Panc1 (cell line): ENCODE data around the gene IL36RN. TPM values are rescaled to one million over a fixed set of nuclear protein-coding genes. Genes with fewer than 3 reads are reported as not detected.

Experiments
- ATAC-seq: fragments of 200-7000 bp; cut with Tn5 transposase; 2 replicates; pipeline ENCODE4 v1.9.1; 2020; ENCODE audit warnings: mild to moderate bottlenecking, moderate library complexity
- BruUV-seq: library from RNA; stranded (reverse); fragments of 400-500 nt; replicated peaks from 2 replicates; lab custom pipeline; 2021; lab: Mats Ljungman, UMichigan
- CTCF ChIA-PET: fragments of 300-600 bp; sonication (Branson Sonifier 250); formaldehyde crosslinking; loops from one replicate; lab custom pipeline; 2022; ENCODE audit warnings: antibody characterized with exemption; lab: Charles Lee
- POLR2A ChIA-PET: fragments of 300-600 bp; sonication (Branson Sonifier 250); formaldehyde crosslinking; loops from one replicate; lab custom pipeline; 2022; ENCODE audit warnings: antibody characterized with exemption; lab: Charles Lee
- DNase-seq: peaks from one replicate; pipeline ENCODE4 v3.0.0-alpha.2; 2010; ENCODE audit warnings: low read depth, low spot score
- H3K27ac ChIP-seq: 2 replicates; pipeline ENCODE4 v1.5.1; 2011; ENCODE audit warnings: mild to moderate bottlenecking, low read length, inconsistent platforms
- H3K27me3 ChIP-seq: fragments of 200-500 bp; sonication (Bioruptor generic); 2 replicates; pipeline ENCODE4 v1.6.0; 2014; ENCODE audit warnings: low read length, inconsistent platforms; ENCODE audit not compliant: control insufficient read depth, insufficient read depth
- H3K36me3 ChIP-seq: fragments of 200-500 bp; sonication (Bioruptor generic); 2 replicates; pipeline ENCODE4 v1.5.1; 2014; ENCODE audit warnings: inconsistent platforms, mild to moderate bottlenecking, low read length, moderate library complexity; ENCODE audit not compliant: control insufficient read depth, insufficient read depth
- H3K4me1 ChIP-seq: 2 replicates; pipeline ENCODE4 v1.5.1; 2011; ENCODE audit warnings: inconsistent platforms, mild to moderate bottlenecking, low read length, moderate library complexity; ENCODE audit not compliant: control insufficient read depth, insufficient read depth
- H3K4me3 ChIP-seq, 2 experiments: 2 replicates each; pipeline ENCODE4 v1.5.1; 2011 to 2012; ENCODE audit warnings: low read depth in 2 of 2, low read length in 2 of 2, mild to moderate bottlenecking in 2 of 2, inconsistent platforms in 1 of 2, moderate library complexity in 1 of 2
- H3K9me3 ChIP-seq: fragments of 200-500 bp; sonication (Bioruptor generic); 2 replicates; pipeline ENCODE4 v1.5.1; 2014; ENCODE audit warnings: low read depth, mild to moderate bottlenecking, inconsistent platforms, low read length, moderate library complexity; ENCODE audit not compliant: control insufficient read depth, insufficient read depth
- CTCF ChIP-seq: fragments of 450-650 bp; IDR thresholded peaks from 2 replicates; pipeline ENCODE4 v1.5.1; 2017; ENCODE audit warnings: mild to moderate bottlenecking
- POLR2AphosphoS5 ChIP-seq: IDR thresholded peaks from 2 replicates; pipeline ENCODE4 v1.6.1; 2012; ENCODE audit warnings: mild to moderate bottlenecking, low read depth, low read length, moderate library complexity
- REST ChIP-seq, 2 experiments: IDR thresholded peaks; 2 replicates each; pipeline ENCODE4 v1.6.1; 2011 to 2012; ENCODE audit warnings: low read depth in 2 of 2, control low read depth in 1 of 2, low read length in 1 of 2, mild to moderate bottlenecking in 1 of 2, moderate library complexity in 1 of 2; ENCODE audit not compliant: insufficient read depth in 1 of 2
- SIN3A ChIP-seq: IDR thresholded peaks from 2 replicates; pipeline ENCODE4 v1.6.1; 2012; ENCODE audit warnings: low read depth, mild to moderate bottlenecking, low read length, moderate library complexity, borderline replicate concordance; ENCODE audit not compliant: insufficient read depth
- TCF7L2 ChIP-seq: IDR thresholded peaks from 2 replicates; pipeline ENCODE4 v1.6.1; 2011; ENCODE audit warnings: mild to moderate bottlenecking, low read depth, low read length, inconsistent platforms
- in situ Hi-C: cut with HindIII; loops from 2 replicates; pipeline ENCODE4 v1.10.0; 2016; ENCODE audit warnings: low sequenced_read_pairs, low pct_unique_long_range_greater_than_20kb
- intact Hi-C: fragments of 100-400 bp; cut with micrococcal nuclease; formaldehyde crosslinking; loops from one replicate; pipeline ENCODE4 v1.10.0; 2022; ENCODE audit not compliant: unreplicated experiment
- total RNA-seq: library from RNA; stranded (reverse); gene quantifications from one replicate; pipeline ENCODE4 v1.2.1, GENCODE V29; 2021; ENCODE audit not compliant: unreplicated experiment

IL36RN gene
- total RNA-seq, 1 experiment from 2014 or later: not detected

- H3K27ac ChIP-seq: no peak overlapping the region
- ATAC-seq: no peak
- H3K9me3 ChIP-seq: no peaks in the 10 kb centered on the region
- POLR2A ChIA-PET: no interaction called here
- in situ Hi-C loops: no loop called here
- H3K4me3 ChIP-seq: no peak overlapping the region
- H3K36me3 ChIP-seq: no peaks in the 10 kb centered on the region
- TF ChIP-seq POLR2AphosphoS5: no peak
- TF ChIP-seq CTCF: no peak
- no peak for TF ChIP-seq TCF7L2
- TF ChIP-seq SIN3A: no peak
- no peak for TF ChIP-seq REST (IDR thresholded peaks at IDR 0.05; ENCODE audit: insufficient read depth in 1 of 2, low read depth in 2 of 2, low read length in 1 of 2)
- no peaks in the 10 kb centered on the region for H3K4me1 ChIP-seq
- DNase-seq: no peak
- BruUV-seq: no TSS peak
- CTCF ChIA-PET: no interaction called here
- no peaks in the 10 kb centered on the region for H3K27me3 ChIP-seq
- intact Hi-C loops: no loop called here
Observed at GRCh38 chr2:113010088-113010487, 48.9 kb upstream of the IL36RN start.

GRCh38 chr2:113011108-113011507 is 47.9 kb upstream of the IL36RN start:
- ChIA-PET POLR2A (no interaction called here), CTCF (no interaction called here)
- no peak overlapping the region for H3K27ac ChIP-seq
- in situ Hi-C loops: no loop called here
- ATAC-seq (no peak), DNase-seq (no peak)
- BruUV-seq: no TSS peak
- no peaks in the 10 kb centered on the region for H3K9me3 ChIP-seq
- no peaks in the 10 kb centered on the region for H3K4me1 ChIP-seq
- no peaks in the 10 kb centered on the region for H3K36me3 ChIP-seq
- H3K27me3 ChIP-seq: no peaks in the 10 kb centered on the region
- TF ChIP-seq CTCF: no peak
- no peak for TF ChIP-seq TCF7L2
- no peak for TF ChIP-seq SIN3A
- TF ChIP-seq POLR2AphosphoS5: no peak
- TF ChIP-seq REST (IDR thresholded peaks at IDR 0.05; ENCODE audit: insufficient read depth in 1 of 2, low read depth in 2 of 2, low read length in 1 of 2): no peak
- intact Hi-C loops: no loop called here
- H3K4me3 ChIP-seq: no peak overlapping the region
